EL (cell line): ENCODE results near the gene MAPKAPK3.

Experiments
- DNase-seq: peaks from one replicate; pipeline ENCODE4 v3.0.0-alpha.2; 2016

Gene MAPKAPK3

DNA sequence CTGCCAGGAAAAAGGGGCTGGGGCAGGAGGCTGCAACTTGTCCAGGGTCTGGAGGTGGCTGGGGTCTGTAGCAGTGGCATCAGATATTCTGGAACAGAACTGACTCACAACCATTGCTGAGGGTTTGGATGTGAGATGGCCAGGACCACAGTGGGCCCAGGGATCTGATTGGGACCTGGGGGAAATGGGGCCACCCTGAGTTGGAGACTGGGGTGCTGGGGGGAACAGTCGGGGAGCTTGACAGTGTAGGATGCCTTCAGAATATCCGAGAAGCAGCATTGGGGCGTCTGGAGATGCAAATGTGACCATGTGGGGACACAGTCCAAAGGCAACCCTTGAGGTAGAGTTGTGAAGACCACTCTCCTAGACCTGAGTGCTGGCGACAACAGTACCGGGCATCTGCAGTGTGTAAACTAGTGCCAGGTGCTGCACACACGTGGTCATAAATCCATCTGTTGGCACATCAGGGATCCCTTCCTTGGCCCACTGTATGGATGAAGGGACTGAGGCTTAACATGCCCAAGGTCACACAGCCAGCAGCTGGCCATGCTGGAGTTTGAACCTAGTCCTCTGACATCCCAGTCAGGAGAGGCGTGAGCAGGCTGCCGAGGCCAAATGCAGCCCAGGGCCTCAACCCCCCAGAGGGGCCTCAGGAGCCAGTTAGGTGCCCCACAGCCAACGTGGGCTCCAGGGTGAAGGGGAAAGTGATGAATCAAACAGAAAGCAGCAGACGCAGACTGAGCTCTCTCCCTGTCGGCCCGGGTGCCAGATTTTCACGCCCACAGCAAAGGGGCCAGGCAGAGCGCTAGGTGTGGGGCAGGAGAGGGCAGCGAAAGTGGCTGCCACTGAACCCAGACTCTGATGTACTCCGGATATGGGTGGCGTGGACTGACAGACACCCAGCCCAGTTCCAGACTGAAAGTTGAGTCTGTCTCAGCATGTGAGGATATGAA lies 28.9 kb upstream of the MAPKAPK3 start:
- DNase-seq: no peak

DNA sequence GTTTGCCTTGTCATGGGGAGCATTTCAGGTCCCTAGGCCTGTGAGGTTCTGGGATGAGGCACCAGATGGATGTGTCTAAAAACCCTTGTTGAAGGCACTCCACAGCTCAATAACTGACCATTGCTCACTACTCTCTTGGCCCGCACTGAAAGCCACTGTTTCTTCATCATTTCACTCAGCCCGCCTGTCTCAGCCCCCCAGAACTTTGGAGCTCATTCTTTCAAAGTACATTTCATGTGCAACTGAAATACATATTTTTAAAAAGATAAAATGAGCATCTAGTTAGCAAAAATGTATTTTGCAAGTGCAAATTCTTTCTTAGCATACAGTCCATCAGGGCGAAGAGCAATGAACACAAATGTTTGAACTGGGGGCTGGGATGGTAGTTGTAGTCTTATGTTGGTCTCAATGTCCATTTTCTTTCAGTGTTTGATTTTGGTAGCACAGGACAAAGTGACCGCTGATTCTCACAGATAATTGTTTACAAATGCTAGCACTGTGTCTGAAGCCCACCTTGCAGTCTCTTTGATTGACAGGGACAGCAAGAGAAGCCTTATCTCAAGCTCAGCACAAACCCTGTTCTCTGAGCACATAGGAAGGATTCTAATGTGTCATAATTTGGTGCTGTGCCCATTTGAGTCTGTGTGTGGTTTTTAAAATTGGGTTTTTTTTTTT lies 28.1 kb upstream of the MAPKAPK3 start:
- DNase-seq: no peak

DNA sequence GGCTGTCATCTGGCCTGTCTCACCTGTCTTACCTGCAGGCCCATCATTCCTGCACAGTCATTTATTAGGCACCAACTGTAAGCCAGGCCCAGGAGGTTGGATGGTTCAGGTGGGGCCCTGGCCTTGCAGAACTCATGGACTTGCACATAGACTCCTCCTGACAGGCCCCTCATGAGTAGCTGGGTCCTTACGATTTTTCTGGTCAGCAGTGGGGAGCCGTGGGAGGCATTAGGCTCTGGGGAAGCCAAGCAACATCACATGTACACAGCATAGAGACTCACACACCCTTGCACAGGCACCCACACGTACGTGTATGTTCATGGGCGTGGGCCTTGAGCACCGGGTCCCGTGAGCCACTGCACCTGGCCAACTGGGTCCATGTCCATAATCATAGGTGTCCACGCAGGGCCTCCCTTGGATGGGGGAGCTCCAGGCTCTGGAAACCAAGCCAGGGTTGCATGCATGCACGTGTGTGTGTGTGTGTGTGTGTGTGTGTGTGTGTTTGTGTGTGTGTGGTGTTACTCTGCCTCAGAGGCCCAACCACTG lies 25.7 kb upstream of the MAPKAPK3 start:
- no peak for DNase-seq

DNA sequence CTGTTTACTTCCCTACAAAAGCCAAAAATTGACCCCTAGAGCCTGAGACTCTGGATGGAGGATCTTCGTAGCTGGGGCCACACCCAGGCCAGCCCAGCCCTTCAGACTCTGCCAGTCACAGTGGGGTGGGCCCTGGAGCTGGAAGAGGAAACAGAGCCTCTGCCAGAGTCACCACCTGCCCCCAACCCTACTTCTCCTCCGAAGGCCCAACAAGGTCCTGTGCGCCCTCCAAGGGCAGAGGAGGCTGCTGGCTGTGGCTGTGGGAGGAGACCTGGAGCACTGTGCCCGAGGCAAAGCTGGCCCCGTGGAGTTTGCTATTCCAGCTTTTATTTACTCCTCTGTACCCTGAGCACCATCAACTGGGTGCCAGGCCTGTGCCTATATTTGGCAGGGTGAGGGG lies 24.4 kb upstream of the MAPKAPK3 start:
- DNase-seq: no peak

DNA sequence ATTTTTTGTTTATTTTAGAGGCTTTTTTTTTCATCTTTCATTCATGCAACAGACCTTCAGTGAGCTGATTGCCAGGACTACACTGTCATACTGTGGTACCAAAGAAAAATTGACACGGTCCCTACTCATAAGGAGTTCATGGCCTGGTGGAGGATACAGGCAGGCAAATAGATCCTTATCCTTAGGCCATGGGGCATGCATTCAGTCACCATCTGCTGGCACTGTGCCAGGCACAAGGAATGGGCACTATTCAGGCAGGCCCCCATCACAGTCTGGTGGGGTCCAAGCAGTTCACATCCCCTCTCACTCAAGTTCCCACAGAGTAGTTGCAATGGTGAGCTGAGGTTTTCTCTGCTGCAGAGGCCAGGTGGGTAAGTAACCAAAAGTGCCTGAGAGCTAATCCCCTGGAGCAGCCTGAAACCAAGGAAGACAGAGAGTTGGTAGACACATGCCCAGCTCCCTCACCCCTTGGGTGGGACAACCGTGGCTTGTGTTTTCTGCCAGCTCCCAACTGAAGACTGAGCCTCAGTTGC lies 22.6 kb upstream of the MAPKAPK3 start:
- DNase-seq: no peak

DNA sequence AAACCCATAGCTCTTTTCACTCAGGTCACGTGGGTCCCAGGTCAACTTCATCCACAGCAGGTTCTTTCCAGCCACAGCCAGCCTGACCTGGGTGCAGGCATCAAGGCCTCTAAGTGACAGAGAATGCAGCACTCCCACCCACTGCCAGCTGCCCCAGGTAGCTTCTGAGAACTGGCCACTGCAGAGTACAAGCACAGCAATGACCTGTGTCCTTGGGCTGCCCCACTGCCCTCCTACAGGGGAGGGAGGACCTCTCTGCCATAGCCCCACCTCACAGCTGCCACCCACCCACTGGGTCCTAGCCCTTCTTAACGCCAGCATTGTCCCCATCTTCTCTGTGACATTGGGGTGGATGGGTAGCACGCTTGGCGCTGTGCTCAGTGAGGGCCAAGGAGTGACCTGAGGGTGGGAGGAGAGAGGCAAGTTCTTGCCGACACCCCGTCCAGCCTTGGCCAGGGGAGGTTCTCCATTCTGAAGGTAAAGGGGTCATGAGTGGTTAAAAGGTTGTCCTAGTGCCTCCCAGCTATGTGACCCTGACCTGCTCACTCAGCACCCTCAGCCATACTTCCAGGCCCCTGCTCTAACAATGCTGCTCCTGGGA lies 17.7 kb upstream of the MAPKAPK3 start:
- DNase-seq: no peak

DNA sequence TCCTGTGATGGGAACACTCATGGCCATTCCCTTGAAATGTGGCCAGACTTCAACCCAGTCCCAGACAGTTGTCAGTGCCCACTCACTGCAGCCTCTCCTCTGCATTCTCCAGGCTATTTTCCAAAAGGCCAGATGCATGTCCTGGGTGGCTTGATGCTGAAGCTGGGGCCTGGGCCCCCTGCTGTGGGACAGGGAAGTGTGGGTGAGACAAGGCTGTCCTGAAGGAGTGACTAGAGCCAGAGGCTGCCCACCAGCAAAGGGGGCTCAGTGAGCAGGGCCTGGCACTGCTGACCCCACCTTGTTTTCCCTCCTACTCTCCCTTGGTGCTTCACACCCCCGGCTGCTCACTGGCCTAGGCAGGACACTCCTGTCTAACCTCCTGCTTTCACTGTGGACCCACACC lies 17.2 kb upstream of the MAPKAPK3 start:
- no peak for DNase-seq

DNA sequence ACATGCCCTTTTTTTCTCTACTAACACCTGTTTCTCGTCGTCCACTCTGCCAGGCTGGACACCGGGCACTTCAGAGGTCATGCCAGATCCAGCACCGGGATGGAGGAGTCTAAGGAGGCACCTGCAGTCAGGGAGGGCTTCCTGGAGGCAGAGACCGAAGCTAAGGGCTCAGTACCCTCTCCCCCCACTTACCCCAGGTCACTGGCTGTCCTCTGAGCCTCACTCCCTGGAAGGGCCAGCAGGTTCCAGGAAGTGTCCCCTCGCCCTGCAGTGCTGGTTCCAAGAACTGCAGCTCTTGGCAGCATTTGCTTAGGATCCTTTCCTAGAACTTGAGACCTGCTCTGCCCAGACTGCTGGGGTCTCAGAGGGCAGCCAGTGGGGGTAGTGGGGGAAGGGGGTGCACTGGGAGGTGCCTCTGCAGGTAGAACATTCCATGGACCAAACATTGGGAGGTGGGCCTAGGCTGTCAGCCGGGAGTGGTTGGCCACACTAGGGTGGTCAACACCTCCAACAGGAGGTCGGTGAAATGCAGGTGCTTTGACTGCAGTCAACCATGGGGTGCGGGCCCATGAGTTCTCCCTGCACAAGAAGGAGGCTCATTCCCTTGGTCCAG lies 16.7 kb upstream of the MAPKAPK3 start:
- DNase-seq: no peak

DNA sequence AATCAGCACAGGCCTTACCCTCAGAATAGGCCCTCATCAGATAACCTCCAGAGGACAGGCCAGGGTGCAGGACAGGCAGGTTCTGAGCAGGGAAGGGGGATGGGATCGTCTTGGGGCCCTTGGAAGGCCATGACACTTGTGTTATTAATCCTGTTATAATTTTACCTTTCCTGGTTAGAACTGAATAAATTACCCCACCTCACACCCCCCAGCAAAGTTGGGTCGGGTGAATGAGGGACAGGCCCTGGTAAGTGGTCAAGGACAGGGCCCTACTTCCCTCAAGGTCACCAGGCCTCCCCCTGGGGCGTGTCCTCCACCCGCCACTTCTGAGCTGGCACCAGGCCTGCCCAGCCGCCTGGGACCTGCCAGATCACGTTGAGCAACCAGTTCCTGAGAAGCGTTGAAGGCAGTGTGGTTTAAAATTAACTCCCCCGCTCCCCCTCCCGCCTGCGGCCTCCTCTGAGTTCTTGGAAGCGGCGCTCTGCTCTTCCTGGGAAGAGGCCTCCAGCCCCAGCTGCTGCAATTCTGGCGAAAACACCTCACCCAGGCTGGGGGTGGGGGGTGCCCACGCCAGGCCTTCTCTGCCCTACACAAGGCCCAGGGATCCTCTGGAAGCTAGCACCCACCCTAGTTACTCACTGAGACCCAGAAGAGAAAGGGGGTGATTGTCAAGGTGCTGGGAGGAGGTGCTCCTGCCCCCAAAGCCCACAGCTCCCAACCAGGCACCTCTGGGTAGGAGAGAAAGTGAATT lies 15.9 kb upstream of the MAPKAPK3 start:
- peak; percentile 90 for DNase-seq

DNA sequence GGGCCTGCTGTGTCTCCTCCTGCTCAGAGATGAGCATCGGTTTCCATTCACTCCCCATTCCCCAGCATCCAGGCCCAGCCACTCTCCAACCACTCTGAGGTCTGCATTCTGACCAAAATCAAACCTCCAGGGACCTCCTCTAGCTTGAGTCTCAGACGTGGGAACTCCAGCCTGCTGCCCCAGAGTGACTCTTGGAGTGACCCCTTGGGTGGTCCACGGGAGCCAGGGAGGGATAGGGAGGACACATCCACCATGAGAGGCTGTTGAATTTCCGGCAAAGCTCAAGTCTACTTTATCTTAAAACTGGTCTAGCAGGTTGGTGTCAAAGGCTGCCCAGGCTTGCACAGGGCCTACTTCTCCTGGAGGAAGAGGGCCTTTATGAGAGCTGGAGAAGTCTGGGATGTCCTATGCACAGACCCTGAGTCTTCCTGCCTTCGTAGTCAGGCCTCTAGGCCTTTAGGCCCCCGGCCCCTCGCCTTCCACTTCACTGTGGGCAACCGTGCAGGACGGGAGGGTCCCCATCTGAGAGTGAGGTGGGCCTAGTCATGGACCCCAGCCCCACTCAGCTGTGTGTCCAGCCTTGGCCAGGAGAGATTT lies 14.3 kb upstream of the MAPKAPK3 start:
- DNase-seq: no peak

DNA sequence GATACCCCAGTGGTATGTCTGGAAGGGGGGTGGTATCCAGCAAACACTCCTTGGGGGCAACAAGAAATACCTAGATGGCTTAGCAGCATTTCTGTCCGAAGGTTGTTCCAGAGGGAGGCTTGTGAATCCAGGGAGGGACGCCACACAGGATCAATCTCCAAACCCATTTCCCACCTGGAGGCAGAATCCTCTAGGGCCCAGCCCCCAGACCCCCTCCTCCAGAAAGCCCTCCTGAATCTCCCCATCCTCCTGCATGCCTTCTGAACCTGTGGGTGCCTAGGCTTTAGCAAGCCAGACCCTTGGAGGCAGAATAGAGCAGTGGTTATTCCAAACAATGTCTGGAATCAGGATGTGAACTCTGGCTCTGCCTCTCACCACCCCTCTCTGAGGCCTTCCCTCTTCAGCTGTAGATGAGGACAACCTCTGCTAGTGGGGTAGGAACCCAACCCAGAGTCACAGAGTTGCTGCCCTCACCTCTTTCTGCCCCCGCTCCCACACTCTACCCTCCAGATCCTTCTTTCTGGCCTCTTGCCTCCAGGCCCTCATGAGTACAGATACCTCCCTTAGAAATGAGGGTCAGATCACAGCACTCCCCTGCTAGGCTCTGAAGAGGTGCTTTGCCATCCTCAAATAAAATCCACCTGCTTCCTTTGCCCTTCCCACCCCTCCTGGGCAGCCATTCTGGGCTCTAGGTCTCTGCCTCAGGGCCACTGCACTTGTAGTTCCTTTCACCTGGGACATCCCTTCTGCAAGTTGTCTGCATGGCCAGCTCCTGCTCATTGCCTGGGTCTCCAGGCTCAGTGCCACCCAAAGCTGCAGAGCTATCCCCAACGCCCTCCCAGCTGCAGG lies 13.5 kb upstream of the MAPKAPK3 start:
- no peak for DNase-seq

DNA sequence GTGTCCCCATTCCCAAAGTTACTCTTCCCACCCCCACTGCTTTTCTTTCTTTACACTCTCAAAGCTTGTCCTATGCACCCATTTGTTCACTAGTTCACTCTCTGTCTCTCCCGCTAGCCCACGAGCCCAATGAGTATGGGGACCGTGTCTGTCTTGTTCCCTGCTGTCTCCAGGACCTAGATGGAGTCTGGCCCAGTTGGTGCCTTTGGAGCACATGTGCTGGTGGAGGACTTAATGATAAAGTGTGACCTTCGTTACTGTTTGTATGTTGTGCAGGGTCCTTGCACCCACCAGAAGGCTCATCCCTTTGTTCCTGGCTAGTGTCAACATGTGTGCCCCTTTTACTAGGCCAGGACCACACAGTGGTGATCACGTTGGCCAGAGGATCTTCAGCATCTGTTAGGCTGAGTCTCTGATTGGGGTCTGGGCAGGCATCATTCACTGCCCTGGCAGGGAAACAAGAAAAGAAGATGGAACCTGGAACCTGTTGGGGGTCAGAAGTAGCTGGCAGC lies 12.8 kb upstream of the MAPKAPK3 start:
- no peak for DNase-seq

DNA sequence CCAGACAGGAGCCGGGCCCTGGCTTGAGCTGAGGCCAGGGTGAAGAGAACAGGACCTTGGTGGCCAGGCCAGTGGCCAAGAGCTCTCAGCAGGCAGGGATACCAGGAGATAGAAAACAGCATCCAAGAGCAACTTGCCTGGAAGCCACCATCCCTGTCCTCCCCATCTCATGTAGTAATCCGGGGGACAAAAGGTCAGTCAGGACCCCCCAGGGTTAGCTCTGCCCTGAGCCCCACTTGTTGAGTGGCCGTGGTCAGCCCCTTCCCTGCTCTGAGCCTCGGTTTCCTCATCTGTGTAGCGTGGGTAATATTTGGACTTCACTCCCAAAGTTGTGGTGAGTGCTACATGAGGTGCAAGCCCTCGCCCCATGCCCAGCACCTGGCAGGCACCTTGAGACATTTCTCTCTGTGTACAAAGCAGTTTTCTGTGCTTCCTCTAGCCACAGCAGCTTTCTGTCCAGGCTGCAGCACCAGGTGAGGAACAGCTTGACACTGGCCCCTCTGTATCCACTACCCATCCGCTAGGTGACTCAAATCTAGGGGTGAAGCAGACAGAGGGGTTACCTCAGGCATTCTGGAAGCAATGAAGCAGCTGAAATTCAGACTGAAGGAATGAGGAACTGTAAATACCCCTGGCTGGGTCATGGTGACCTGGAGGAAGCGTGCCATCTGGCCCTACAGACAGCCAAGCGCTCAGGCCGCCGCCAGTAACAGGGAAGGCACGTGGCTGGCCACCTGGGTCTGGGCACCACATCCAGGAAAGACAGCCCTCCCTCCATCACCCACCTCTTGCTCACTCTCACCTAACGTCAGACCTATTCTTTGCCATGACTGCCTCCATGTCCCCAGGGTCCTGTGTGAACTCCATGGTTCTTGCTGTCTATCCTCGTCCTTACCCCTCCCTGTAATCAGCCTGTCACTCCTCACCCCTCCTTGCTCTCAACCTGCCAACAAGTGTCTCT lies 12.0 kb upstream of the MAPKAPK3 start:
- DNase-seq: no peak

DNA sequence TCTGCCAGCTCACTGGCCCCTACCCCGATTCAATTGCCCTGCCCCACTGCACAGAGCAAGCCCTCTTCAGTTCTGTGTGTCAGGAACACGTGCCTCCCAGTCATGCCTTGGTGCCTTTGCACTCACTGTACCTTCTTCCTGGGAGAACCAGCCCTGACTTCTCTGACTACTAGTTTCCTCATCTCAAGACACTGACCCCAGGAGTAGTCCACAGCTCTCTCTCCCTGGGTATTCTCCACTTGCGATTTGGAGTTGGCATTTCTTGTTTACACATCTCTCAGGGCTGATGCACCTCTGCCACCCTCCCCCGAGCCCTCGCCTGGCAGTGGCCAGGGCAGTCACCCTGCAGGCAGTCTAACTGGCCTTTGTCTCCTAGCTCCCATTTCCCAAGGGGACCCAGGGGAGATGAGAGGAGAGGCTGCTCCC lies 11.0 kb upstream of the MAPKAPK3 start:
- no peak for DNase-seq

DNA sequence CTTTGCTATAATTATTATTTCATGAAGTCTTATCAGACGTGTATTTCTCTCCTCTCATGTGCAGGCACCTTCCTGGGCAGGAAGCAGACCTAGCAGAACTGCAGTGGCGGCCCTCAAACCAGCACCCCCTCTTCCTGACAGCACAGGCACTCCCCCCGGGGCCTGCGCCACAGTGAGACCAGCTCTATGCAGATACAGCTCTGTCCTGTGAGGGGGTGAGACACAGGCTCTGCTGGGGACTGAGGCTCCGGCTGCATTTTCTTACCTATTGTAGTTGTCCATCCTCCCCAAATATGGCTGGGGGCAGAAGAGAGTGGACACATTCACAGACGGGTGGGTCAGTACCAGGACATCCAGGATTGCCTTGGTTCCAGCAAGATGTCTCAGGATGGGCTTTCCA lies 10.4 kb upstream of the MAPKAPK3 start:
- no peak for DNase-seq

DNA sequence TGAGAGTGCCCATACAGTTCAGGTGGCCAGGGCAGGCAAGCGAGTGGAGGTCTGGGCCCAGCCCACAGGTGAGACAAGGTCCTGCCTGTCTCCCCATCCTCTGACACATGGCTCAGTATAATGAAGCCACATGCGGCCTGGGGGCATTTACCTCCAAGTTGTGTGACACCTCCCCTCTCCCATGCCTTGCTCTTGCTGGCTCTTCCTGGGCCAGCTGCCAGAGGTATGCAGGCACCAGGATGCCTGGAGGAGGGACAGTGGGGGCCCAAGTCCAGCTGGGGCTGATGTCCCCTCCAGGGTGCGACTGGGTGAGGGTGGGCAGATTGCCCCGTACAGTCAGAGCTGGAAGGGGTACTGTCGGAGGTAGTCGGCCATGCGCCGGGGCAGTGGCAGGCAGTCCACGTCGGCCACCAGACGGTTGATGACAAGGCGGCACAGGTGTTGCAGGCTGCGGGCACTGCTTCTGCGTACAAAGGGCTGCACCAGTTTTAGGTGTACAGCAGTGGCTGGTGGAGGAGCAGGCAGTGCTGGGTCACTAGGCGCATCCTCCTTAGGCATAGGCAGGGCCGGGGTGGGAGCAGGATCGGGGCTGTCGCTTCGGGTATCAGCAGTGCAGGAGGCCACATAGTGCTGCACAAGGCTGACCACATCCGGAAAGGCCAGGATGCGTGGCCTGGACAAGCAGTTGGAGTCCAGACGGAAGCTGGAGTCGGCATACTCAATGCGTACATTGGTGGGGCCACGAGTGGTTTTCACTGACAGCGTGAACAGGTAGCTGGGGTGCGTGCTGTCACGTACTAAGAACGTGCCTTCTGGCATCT lies 9.5 kb upstream of the MAPKAPK3 start:
- no peak for DNase-seq

DNA sequence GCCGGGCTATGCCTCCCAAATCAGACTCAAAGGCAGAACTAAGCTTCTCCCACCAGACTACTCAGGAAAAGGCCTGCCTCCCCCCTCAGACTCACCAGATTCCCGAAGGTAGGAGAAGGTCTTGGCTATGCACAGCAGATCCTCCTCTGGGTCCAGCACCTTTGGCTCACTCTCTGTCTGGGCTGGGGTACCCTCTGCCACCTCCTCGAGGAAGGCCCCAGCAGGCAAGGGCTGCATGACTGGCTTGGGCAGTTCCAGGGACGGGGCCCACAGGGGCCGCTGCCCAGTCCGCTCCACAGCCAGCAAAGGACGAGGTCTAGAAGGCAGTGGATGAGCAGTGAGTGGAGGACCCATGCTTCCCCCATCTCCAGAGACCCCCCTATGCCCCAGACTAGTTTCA lies 8.7 kb upstream of the MAPKAPK3 start:
- no peak for DNase-seq

DNA sequence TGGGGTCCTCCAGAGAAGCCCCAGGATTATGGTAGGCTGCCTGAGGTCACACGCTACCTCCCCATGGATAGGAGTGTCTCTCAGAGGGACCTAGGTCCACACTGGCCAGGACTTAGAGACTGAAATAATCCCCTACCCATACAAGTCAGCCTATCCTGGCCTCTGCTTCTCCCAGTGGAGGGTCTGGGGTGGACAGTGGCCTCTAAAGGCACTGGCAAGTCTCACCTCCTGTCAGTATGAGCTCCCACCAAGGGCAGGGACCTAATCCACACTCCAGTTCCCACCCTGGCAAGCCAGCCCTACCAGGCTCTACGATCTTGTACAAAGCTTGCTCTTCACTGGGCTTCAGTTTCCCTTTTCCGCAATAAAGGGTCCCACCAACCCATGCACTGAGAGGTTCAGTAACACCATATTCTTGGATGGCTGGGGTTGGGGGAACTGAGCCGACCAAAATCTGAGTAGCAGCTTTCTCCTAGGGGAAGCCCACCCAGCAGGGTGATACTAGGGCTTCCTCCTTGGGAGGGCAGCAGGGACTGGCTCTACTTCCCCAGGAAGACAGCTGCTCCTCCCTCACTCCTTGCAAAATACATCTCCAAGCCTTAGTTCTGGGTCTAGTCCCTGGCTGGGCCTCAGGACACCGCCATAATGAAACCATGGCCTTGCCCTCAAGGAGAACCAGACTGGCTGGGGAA lies 7.7 kb upstream of the MAPKAPK3 start:
- no peak for DNase-seq
